ENCODE measurements around the gene POTEH.
"Not testable (repeated sequence)": the region's sequence is repeated elsewhere in the genome, so short reads cannot be mapped to it uniquely, and the experiment has no call there.

DNA sequence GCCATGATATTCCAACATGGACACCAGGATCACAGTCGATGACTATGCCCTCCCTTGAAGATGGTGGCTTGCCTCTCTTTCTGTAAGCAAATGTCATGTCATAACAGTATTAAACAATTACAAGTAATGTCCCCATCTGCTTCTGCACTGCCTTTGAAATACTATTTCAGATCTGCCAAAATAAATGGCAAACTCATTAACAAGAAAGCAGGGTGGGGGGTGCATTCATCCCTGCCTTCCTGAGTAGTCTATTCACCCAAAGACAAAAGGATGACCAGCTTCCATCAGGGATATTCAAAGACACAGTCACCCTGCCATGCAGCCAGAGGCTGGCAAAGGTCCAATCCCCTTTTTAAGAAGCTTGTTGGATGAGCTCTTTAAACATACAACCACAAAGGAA is 73.7 kb downstream of the POTEH start:
- TF ChIP-seq, protein P1, sequence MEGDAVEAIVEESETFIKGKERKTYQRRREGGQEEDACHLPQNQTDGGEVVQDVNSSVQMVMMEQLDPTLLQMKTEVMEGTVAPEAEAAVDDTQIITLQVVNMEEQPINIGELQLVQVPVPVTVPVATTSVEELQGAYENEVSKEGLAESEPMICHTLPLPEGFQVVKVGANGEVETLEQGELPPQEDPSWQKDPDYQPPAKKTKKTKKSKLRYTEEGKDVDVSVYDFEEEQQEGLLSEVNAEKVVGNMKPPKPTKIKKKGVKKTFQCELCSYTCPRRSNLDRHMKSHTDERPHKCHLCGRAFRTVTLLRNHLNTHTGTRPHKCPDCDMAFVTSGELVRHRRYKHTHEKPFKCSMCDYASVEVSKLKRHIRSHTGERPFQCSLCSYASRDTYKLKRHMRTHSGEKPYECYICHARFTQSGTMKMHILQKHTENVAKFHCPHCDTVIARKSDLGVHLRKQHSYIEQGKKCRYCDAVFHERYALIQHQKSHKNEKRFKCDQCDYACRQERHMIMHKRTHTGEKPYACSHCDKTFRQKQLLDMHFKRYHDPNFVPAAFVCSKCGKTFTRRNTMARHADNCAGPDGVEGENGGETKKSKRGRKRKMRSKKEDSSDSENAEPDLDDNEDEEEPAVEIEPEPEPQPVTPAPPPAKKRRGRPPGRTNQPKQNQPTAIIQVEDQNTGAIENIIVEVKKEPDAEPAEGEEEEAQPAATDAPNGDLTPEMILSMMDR (IDR thresholded peaks at IDR 0.05), result not testable (repeated sequence)
- TF ChIP-seq POLR2A (IDR thresholded peaks at IDR 0.05), result not testable (repeated sequence)
